ENCODE measurements around the gene TMEM135.
"Not testable (repeated sequence)": the region's sequence is repeated elsewhere in the genome, so short reads cannot be mapped to it uniquely, and the experiment has no call there.

The TMEM135 gene

GRCh38 chr11:87076874-87077429 is 39.2 kb downstream of the TMEM135 start:
- no peak for DNase-seq (ENCODE audit: low spot score)

- DNase-seq (ENCODE audit: low spot score): no peak
These were observed 43.6 kb downstream of the TMEM135 start for GRCh38 chr11:87081358-87081757.

GRCh38 chr11:87082590-87082989 is 44.9 kb downstream of the TMEM135 start:
- no peak for DNase-seq (ENCODE audit: low spot score)

GRCh38 chr11:87083029-87083428 is 45.3 kb downstream of the TMEM135 start:
- no peak for DNase-seq (ENCODE audit: low spot score)

GRCh38 chr11:87092159-87092558 is 54.4 kb downstream of the TMEM135 start:
- DNase-seq (ENCODE audit: low spot score): no peak

GRCh38 chr11:87092567-87092966 is 54.8 kb downstream of the TMEM135 start:
- DNase-seq (ENCODE audit: low spot score): no peak

- DNase-seq (ENCODE audit: low spot score): peak; percentile 46
These were observed 59.8 kb downstream of the TMEM135 start for GRCh38 chr11:87097582-87097981.

GRCh38 chr11:87101956-87102580 is 64.3 kb downstream of the TMEM135 start:
- DNase-seq (ENCODE audit: low spot score): no peak

- DNase-seq (ENCODE audit: low spot score): not testable (repeated sequence)
These were observed 68.1 kb downstream of the TMEM135 start for GRCh38 chr11:87105826-87106225.

GRCh38 chr11:87107379-87107778 is 69.6 kb downstream of the TMEM135 start:
- DNase-seq (ENCODE audit: low spot score): not testable (repeated sequence)

GRCh38 chr11:87110443-87111131 is 72.9 kb downstream of the TMEM135 start:
- DNase-seq (ENCODE audit: low spot score): no peak

- no peak for DNase-seq (ENCODE audit: low spot score)
These were observed 76.4 kb downstream of the TMEM135 start for GRCh38 chr11:87114093-87114492.

- no peak for DNase-seq (ENCODE audit: low spot score)
These were observed 78.5 kb downstream of the TMEM135 start for GRCh38 chr11:87116185-87116584.

GRCh38 chr11:87120937-87121336 is 83.2 kb downstream of the TMEM135 start:
- DNase-seq (ENCODE audit: low spot score): no peak

- no peak for DNase-seq (ENCODE audit: low spot score)
These were observed 85.1 kb downstream of the TMEM135 start for GRCh38 chr11:87122852-87123251.

- DNase-seq (ENCODE audit: low spot score): no peak
These were observed 87.5 kb downstream of the TMEM135 start for GRCh38 chr11:87125257-87125656.

GRCh38 chr11:87127101-87127500 is 89.4 kb downstream of the TMEM135 start:
- no peak for DNase-seq (ENCODE audit: low spot score)

GRCh38 chr11:87128372-87128771 is 90.6 kb downstream of the TMEM135 start:
- no peak for DNase-seq (ENCODE audit: low spot score)

- DNase-seq (ENCODE audit: low spot score): no peak
These were observed 96.9 kb downstream of the TMEM135 start for GRCh38 chr11:87134524-87135106.

- no peak for DNase-seq (ENCODE audit: low spot score)
These were observed 98.5 kb downstream of the TMEM135 start for GRCh38 chr11:87136236-87136635.

GRCh38 chr11:87137711-87138110 is 100.0 kb downstream of the TMEM135 start:
- DNase-seq (ENCODE audit: low spot score): no peak

GRCh38 chr11:87139475-87139874 is 101.7 kb downstream of the TMEM135 start:
- no peak for DNase-seq (ENCODE audit: low spot score)

- DNase-seq (ENCODE audit: low spot score): no peak
These were observed 103.6 kb downstream of the TMEM135 start for GRCh38 chr11:87141322-87141721.

All from hepatic stellate cell (primary cell).